HG03039 (cell line): Measurements from ENCODE around the gene NAXE.
A peak's percentile ranks its signal among the peaks of the same experiment; 100 is the strongest.
"Not testable (repeated sequence)": the region's sequence is repeated elsewhere in the genome, so short reads cannot be mapped to it uniquely, and the experiment has no call there.

ENCODE experiments used
- ATAC-seq: cut with Tn5 transposase; IDR thresholded peaks from one replicate; pipeline ENCODE4 v1.9.1; 2021; ENCODE audit warnings: mild to moderate bottlenecking, moderate library complexity; ENCODE audit not compliant: unreplicated experiment

The NAXE gene

DNA sequence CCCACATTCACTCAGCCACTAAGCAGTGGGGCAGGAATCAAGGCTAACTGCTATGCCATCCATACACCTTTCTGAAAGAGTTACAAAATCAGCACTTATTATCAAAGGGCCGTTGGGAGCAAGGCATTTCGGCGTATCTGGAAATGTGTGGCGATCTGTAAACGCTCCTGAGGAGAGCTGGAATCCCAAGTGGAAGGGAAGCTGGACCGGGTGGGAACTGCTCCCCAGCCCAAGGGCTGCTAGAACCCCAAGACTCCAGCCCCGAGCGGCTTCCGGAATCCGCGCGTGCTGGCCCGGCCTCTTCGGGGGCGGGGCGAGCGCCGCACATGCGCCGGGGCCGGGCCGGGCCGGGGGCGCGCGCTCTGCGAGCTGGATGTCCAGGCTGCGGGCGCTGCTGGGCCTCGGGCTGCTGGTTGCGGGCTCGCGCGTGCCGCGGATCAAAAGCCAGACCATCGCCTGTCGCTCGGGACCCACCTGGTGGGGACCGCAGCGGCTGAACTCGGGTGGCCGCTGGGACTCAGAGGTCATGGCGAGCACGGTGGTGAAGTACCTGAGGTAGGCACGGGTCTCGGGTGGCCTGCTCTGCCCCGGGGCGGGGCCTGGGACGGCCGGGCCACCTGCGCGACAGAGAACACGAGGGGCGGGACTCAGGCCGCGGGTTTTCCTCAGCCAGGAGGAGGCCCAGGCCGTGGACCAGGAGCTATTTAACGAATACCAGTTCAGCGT is at the start of gene NAXE:
Gene NAXE (plus strand): TSS at position 345 of the 726 bp plus-strand sequence. CDS start 29 bp downstream, at position 374.
- peak; percentile 88 for ATAC-seq

DNA sequence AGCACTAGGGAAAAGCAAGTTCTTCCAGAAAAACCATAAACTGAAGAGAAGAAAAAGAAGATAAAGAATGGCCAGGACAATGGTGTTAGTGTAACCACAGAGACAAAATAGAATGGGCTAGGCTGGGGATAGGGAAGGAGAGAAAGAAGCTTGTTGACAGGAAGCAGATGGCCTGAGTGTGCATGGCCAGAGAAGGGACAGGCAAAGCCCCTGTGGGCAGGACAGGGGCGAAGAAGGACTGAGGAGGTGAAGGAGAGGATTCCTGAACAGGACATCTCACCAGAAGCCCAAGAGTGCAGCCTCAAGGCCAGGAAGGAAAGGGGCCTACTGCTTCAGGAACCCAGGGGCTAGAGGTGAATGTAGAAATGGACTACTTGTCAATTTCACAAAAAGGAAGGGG is 48.5 kb upstream of the NAXE start:
- no peak for ATAC-seq

DNA sequence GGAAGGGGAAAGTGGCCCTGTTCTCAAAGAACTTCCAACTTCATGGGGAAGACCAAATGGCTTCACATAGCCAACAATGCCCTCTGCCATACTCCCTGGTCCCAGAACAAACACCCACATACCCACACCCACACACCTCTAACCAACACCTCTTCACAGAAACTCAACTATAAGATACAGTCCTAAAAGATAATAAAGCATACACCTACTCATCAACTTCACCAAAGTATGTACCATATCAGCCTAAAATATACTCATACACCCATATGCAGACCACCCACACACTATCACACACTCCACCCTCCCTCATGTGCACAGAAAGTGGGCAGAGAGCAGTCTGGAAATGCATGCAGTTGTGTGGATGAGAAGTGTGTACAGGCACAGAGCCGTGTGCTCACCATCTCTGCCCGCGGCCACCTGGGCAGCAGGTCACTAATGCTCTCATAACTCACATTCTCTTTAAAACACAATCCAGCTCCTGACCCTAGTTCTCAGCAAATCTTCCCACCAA is 46.9 kb upstream of the NAXE start:
- ATAC-seq, result no peak

DNA sequence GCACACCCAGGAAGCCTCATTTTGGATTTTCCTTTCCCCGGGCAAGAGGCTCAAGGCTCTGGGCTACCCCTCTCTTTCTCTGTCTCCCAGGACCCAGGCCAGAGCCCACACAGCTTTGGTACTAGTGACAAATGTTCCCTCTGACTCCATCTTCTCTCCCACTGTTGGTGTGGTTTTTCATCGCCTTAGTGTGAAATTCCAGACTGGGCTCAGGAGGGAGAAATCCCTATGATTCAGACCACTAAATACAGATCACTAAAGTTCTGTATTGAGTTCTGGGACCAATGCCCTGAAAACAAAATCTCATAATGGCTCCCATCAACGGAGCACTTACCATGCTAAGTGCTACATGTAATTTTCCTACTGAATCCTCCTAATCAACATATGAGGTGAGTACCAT is 45.3 kb upstream of the NAXE start:
- no peak for ATAC-seq

DNA sequence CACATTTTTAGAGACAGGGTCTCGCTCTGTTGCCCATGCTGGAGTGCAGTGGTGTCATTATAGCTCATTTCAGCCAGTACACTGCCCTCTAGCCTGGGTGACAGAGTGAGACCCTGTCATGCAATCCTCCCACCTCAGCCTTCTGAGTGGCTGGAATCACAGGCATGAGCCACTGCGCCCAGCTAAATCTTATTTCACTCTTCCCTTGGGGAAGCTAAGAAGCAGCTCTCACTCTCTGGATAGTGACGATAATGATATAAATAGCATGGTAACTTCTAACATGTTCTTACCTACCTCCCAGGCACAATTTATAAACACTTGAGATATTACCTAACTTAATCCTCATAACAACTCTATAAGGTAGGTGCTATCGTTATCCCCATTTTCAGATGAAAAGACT is 44.1 kb upstream of the NAXE start:
- ATAC-seq, result no peak

DNA sequence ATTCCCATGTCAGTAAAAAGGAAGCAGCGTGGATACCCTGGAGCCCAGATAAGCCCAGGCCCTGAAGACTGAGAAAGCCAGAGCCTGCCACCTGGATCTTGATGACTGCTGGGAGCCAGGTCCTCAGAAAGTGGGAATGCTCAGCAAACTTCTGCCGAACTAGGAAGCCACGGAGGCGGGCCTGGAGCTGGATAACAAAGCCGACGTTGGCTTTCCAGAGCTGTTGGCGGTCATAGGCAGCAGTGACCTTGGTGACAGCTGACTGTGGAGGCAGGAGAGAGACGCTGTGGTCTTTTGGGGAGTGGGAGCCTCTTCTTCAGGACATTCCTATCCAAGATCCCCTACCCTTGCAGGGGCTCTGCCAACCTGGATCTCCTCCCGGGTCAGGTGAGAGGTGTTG is 43.6 kb upstream of the NAXE start:
- ATAC-seq, result no peak

- no peak for ATAC-seq
Observed at GRCh38 chr1:156549390-156549789, 42.2 kb upstream of the NAXE start.

GRCh38 chr1:156549831-156550230 is 41.7 kb upstream of the NAXE start:
- no peak for ATAC-seq

DNA sequence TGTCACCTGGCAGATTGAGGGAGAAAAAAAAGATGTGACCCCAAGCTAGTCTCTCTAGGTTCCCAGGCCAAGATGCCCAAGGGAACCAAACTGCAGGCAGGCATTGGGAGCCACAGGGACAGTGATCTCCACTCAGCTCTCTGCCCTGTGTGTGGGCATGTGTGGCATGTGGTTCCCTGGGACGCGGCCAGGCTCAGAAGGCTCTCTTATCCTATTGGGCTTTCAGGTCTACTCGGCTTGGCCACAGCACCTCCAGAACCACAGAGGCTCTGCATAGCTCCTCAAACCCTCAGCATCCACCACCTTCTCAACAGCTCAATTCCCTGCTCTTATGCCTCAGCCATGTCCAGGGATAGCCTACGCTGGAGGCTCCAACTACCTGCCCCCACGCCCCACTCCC is 41.2 kb upstream of the NAXE start:
- no peak for ATAC-seq

- no peak for ATAC-seq
Observed at GRCh38 chr1:156551066-156551643, 40.4 kb upstream of the NAXE start.

DNA sequence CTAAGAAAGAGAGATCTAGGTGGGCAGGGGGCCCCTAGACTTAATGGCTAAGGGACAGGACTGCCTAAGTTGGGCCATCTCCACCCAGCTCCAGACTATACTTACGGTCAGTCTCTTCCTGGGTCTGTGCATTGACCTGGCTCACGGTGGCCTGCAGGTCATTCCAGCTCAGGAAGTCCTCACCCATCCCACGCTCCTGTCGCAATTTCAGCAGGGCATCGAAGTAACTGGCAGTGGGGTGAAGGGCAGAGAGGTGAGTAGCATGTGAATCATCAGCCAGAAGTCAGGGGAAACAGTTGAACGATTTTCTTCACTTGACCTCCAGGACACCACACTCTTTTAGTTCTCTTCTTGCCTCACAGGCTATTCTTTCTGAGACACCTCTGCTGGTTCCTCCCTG is 39.7 kb upstream of the NAXE start:
- ATAC-seq, result no peak

- no peak for ATAC-seq
Observed at GRCh38 chr1:156552518-156552917, 39.1 kb upstream of the NAXE start.

DNA sequence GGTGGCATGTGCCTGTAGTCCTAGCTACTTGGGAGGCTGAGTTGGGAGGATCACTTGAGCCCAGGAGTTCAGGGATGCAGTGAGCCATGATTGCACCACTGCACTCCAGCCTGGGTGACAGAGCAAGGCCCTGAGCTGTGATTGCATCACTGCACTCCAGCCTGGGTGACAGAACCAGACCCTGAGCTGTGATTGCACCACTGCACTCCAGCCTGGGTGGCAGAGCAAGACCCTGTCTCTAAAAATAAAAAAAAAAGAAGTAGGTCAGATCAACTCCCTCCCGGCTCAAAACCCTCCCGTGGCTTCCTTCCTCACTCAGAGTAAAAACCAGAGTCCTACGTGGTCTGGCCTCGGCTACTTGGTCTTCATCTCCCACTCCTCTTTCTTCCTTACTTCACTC is 38.6 kb upstream of the NAXE start:
- not testable (repeated sequence) for ATAC-seq

GRCh38 chr1:156553860-156554485 is 37.6 kb upstream of the NAXE start:
- no peak for ATAC-seq

- no peak for ATAC-seq
Observed at GRCh38 chr1:156554971-156555370, 36.6 kb upstream of the NAXE start.

DNA sequence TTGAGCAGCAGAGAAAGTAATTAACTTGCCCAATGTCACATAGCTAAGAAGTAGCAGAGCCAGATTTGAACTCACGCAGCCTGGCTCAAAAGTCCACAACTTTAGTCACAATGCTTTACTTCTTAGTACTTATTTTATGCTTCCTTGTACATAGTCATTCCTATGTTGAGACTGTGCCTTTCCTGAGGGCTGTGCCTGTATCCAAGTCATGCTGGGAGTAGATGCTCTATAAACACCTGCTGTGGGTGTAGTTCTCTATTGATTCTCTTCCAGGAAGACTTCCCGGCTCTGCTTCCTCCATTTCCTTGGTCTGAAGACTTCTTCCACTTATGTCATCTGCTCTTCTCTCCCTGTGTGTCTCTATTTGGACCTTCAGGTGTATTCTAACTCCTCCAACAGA is 35.9 kb upstream of the NAXE start:
- ATAC-seq, result no peak

GRCh38 chr1:156556354-156556753 is 35.2 kb upstream of the NAXE start:
- no peak for ATAC-seq

GRCh38 chr1:156559086-156559796 is 32.3 kb upstream of the NAXE start:
- no peak for ATAC-seq

- no peak for ATAC-seq
Observed at GRCh38 chr1:156559797-156560385, 31.7 kb upstream of the NAXE start.

- no peak for ATAC-seq
Observed at GRCh38 chr1:156560585-156561163, 30.9 kb upstream of the NAXE start.

DNA sequence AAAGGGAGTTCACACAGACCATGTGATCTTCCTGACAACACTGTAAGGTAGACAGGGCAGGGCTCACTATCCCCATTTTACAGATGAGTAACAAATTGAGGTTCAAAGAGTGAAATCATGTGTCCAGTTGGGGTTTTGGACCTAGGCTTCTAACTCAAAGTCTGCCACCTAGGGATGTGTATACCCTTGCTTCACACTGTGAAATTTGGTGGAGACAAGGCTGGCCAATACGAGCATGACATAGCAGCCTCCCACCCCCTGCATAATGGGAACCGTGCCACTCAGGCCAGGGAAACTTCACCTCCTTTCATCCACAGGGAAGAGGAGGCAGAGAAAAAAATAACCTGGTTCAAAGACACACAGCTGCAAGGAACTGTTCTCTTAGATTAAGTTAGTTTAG is 26.1 kb upstream of the NAXE start:
- no peak for ATAC-seq
